K562 (cell line): ENCODE measurements around the gene ATXN1. TPM values are rescaled to one million over a fixed set of nuclear protein-coding genes. Genes with fewer than 3 reads are reported as not detected.
A peak's percentile ranks its signal among the peaks of the same experiment; 100 is the strongest.

Experiments used
- ARHGAP35 ChIP-seq: fragments of 450-650 bp; IDR thresholded peaks from 2 replicates; pipeline ENCODE4 v1.6.1; 2018; ENCODE audit not compliant: partially characterized antibody
- CHD7 ChIP-seq: fragments of 200-600 bp; sonication (generic); IDR thresholded peaks from one replicate; pipeline ENCODE4 v1.6.1; 2012; ENCODE audit warnings: mild to moderate bottlenecking, low read depth, low read length, inconsistent platforms
- FOS ChIP-seq: IDR thresholded peaks from 3 replicates; pipeline ENCODE4 v1.6.1; 2011; ENCODE audit not compliant: insufficient read length; ENCODE audit errors: extremely low read depth
- HOXB6 ChIP-seq: fragments of 250-450 bp; sonication (Bioruptor Pico); IDR thresholded peaks from 2 replicates; pipeline ENCODE4 v1.5.1; 2022; ENCODE audit warnings: mild to moderate bottlenecking, borderline replicate concordance
- KDM5B ChIP-seq: fragments of 200-600 bp; sonication (generic); IDR thresholded peaks from 2 replicates; pipeline ENCODE4 v1.6.1; 2012; ENCODE audit warnings: low read depth, mild to moderate bottlenecking, moderate library complexity, low read length, control low read depth, inconsistent platforms; ENCODE audit not compliant: insufficient replicate concordance
- NCOR1 ChIP-seq: fragments of 450-650 bp; IDR thresholded peaks from 2 replicates; pipeline ENCODE4 v1.6.1; 2016; ENCODE audit warnings: mild to moderate bottlenecking, moderate library complexity
- POLR3A ChIP-seq: IDR thresholded peaks from 2 replicates; pipeline ENCODE4 v1.6.1; 2011; ENCODE audit warnings: borderline replicate concordance, mild to moderate bottlenecking, moderate library complexity; ENCODE audit not compliant: insufficient read length, insufficient read depth; ENCODE audit errors: extremely low read depth
- PPARD ChIP-seq: fragments of 250-450 bp; sonication (Bioruptor Pico); IDR thresholded peaks from 2 replicates; pipeline ENCODE4 v1.8.0; 2022; ENCODE audit warnings: inconsistent platforms, mild to moderate bottlenecking, moderate library complexity
- RAD51 ChIP-seq: fragments of 450-650 bp; IDR thresholded peaks from 2 replicates; pipeline ENCODE4 v1.7.1; 2016; ENCODE audit warnings: low read depth, mild to moderate bottlenecking, borderline replicate concordance
- SIN3A ChIP-seq, 2 experiments: fragments of 150-350 bp in 1 of 2; IDR thresholded peaks; 2 replicates each; pipeline ENCODE4 v1.6.1; 2011 to 2016; ENCODE audit warnings: borderline replicate concordance in 2 of 2, low read depth in 2 of 2, low read length in 2 of 2, mild to moderate bottlenecking in 2 of 2, moderate library complexity in 2 of 2; ENCODE audit not compliant: control insufficient read depth in 1 of 2
- ZNF217 ChIP-seq: sonication (generic); formaldehyde crosslinking; IDR thresholded peaks from 2 replicates; pipeline ENCODE4 v1.8.0; 2022; ENCODE audit warnings: mild to moderate bottlenecking, missing genetic modification reagents
- ZNF23 ChIP-seq: fragments of 250-450 bp; sonication (Bioruptor Pico); IDR thresholded peaks from 2 replicates; pipeline ENCODE4 v1.4.0; 2020; ENCODE audit warnings: mild to moderate bottlenecking
- polyA plus RNA-seq, 8 experiments: library from polyadenylated mRNA; depleted of rRNA in 4 of 8; stranded (reverse) in 5 of 8; unstranded in 3 of 8; fragments of >200 nt; fragmentation: Nextera tagmentation in 2 of 8; fragmentation: Illumina TruSeq in 1 of 8; extraction: Ambion mirVana in 2 of 8; extraction: Trizol in 1 of 8; gene quantifications; 2 replicates each; pipeline versions ENCODE4 v1.2.1 to v1.2.3, GENCODE V29; 2011 to 2014; ENCODE audit warnings: inconsistent platforms in 1 of 8, missing spikeins in 1 of 8
- total RNA-seq, 7 experiments: library from RNA; depleted of rRNA in 6 of 7; stranded (reverse); fragments of >200 nt in 6 of 7; fragmentation: Illumina TruSeq in 2 of 7; extraction: Trizol in 2 of 7; gene quantifications; 2 replicates each; pipeline versions ENCODE4 v1.2.1 to v1.2.3, GENCODE V29; 2011 to 2021; ENCODE audit warnings: low replicate concordance in 1 of 7
- TF ChIP-seq, protein P1 (sequence below): sonication (generic); IDR thresholded peaks from 2 replicates; pipeline ENCODE4 v1.6.1; 2016
- TF ChIP-seq, protein P2 (sequence below): fragments of 250-450 bp; sonication (Bioruptor Pico); IDR thresholded peaks from 2 replicates; pipeline ENCODE4 v1.5.0; 2021

ATXN1 gene
- total and polyA plus RNA-seq, 9 of the 15 experiments (the other 6 are each of a cell fraction or from before 2014, with no cell fraction given): under 0.01 to 1.2 (median 0.58) TPM

- TF ChIP-seq CHD7 (no peak), FOS (peak; percentile 66), KDM5B (no peak), NCOR1 (peak; percentile 40), SIN3A (IDR thresholded peaks at IDR 0.05; ENCODE audit: borderline replicate concordance in 2 of 2, control insufficient read depth in 1 of 2, low read depth in 2 of 2, low read length in 2 of 2) (no peak), POLR3A (no peak), ZNF23 (no peak), HOXB6 (no peak), ARHGAP35 (no peak), PPARD (CRISPR knock-in tag) (no peak), RAD51 (no peak), ZNF217 (CRISPR knock-in tag) (no peak)
- TF ChIP-seq, protein P1, sequence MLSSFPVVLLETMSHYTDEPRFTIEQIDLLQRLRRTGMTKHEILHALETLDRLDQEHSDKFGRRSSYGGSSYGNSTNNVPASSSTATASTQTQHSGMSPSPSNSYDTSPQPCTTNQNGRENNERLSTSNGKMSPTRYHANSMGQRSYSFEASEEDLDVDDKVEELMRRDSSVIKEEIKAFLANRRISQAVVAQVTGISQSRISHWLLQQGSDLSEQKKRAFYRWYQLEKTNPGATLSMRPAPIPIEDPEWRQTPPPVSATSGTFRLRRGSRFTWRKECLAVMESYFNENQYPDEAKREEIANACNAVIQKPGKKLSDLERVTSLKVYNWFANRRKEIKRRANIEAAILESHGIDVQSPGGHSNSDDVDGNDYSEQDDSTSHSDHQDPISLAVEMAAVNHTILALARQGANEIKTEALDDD: peak; percentile 75; the same call in 1 of the 2 replicates
- TF ChIP-seq, protein P2, sequence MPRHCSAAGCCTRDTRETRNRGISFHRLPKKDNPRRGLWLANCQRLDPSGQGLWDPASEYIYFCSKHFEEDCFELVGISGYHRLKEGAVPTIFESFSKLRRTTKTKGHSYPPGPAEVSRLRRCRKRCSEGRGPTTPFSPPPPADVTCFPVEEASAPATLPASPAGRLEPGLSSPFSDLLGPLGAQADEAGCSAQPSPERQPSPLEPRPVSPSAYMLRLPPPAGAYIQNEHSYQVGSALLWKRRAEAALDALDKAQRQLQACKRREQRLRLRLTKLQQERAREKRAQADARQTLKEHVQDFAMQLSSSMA (CRISPR knock-in tag): no peak
Observed at GRCh38 chr6:16277101-16277981, 483.9 kb downstream of the ATXN1 start (continued).
